ENCODE results near the gene ITGB2. TPM values are rescaled to one million over a fixed set of nuclear protein-coding genes. Genes with fewer than 3 reads are reported as not detected.

The ITGB2 gene
- total RNA-seq, 1 experiment from 2014 or later: 24.8 TPM

DNA sequence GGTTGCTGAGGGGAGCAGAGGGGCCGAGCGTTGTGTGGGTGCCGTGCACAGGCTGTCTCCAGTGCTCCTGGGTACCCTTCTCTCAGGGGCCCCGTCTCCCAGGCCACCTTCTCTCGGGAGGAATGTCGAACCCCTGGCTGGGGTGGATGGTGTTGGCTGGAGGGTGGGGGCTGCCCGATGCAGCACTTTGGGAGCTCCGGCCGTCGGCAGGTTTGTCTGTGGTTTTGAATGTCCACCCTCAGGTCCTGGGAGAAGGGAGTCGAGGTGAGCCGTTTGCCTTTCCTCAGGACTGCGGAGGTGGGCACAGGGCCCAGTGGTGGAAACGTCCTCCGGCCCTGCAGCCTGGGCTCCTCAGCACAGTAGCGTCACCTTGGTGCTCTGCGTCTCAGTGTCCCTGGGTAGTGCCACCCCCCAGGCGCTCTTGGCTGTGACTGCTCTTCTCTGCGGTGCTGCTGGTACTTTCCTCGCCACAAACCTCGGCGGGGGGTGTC lies 33.6 kb upstream of the ITGB2 start:
- H3K4me1 Mint-ChIP-seq (ENCODE audit: insufficient read depth, unreplicated experiment): no peaks in the 10 kb centered on the region
- peaks cover 44% of the 10 kb centered on the region for H3K36me3 Mint-ChIP-seq (ENCODE audit: insufficient read depth, unreplicated experiment)
- BruUV-seq (replicated peaks): no TSS peak
- no peaks in the 10 kb centered on the region for H3K9me3 Mint-ChIP-seq (ENCODE audit: unreplicated experiment)
- POLR2A ChIA-PET: no interaction called here
- DNase-seq (ENCODE audit: unreplicated experiment): no peak
- intact Hi-C loops (cut with micrococcal nuclease): no loop called here
- no peak overlapping the region for H3K27ac Mint-ChIP-seq (ENCODE audit: low read depth, unreplicated experiment)
- H3K4me3 Mint-ChIP-seq (ENCODE audit: unreplicated experiment): no peak overlapping the region
- CTCF ChIA-PET: interaction anchor here (0.6 to 18.5 kb wide), 4 partner anchors 9 to 184 kb away, joined by 3 to 302 read pairs (median 68); no protein-coding TSS in a partner anchor
- no peaks in the 10 kb centered on the region for H3K27me3 Mint-ChIP-seq (ENCODE audit: insufficient read depth, unreplicated experiment)
- TF ChIP-seq, protein P1, sequence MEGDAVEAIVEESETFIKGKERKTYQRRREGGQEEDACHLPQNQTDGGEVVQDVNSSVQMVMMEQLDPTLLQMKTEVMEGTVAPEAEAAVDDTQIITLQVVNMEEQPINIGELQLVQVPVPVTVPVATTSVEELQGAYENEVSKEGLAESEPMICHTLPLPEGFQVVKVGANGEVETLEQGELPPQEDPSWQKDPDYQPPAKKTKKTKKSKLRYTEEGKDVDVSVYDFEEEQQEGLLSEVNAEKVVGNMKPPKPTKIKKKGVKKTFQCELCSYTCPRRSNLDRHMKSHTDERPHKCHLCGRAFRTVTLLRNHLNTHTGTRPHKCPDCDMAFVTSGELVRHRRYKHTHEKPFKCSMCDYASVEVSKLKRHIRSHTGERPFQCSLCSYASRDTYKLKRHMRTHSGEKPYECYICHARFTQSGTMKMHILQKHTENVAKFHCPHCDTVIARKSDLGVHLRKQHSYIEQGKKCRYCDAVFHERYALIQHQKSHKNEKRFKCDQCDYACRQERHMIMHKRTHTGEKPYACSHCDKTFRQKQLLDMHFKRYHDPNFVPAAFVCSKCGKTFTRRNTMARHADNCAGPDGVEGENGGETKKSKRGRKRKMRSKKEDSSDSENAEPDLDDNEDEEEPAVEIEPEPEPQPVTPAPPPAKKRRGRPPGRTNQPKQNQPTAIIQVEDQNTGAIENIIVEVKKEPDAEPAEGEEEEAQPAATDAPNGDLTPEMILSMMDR (IDR thresholded peaks at IDR 0.05; ENCODE audit: unreplicated experiment): no peak

DNA sequence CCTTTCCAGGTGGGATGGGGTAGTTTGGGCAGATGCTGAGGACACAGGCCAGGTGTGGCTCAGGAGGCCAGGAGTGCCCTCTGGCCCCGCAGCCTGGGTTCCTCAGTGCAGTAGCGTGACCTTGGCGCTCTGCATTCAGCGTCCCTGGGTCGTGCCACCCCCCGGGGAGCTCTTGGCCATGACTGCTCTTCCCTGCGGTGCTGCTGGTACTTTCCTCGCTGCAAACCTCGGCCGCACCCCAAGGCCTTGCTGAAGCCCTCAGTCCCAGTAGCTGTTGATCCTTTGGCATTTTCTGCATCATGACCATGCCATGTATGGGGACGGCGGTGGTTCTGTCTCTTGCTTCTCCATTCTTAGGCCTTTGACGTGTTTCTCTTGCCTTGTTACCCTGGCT lies 32.9 kb upstream of the ITGB2 start:
- H3K27me3 Mint-ChIP-seq (ENCODE audit: insufficient read depth, unreplicated experiment): no peaks in the 10 kb centered on the region
- H3K36me3 Mint-ChIP-seq (ENCODE audit: insufficient read depth, unreplicated experiment): peaks cover 40% of the 10 kb centered on the region
- H3K27ac Mint-ChIP-seq (ENCODE audit: low read depth, unreplicated experiment): no peak overlapping the region
- CTCF ChIA-PET: interaction anchor here (0.6 to 18.5 kb wide), 4 partner anchors 10 to 185 kb away, joined by 3 to 302 read pairs (median 68); no protein-coding TSS in a partner anchor
- no peak overlapping the region for H3K4me3 Mint-ChIP-seq (ENCODE audit: unreplicated experiment)
- no peak for DNase-seq (ENCODE audit: unreplicated experiment)
- POLR2A ChIA-PET: no interaction called here
- BruUV-seq (replicated peaks): no TSS peak
- no peaks in the 10 kb centered on the region for H3K4me1 Mint-ChIP-seq (ENCODE audit: insufficient read depth, unreplicated experiment)
- intact Hi-C loops (cut with micrococcal nuclease): no loop called here
- TF ChIP-seq, protein P1 (IDR thresholded peaks at IDR 0.05; ENCODE audit: unreplicated experiment): no peak
- no peaks in the 10 kb centered on the region for H3K9me3 Mint-ChIP-seq (ENCODE audit: unreplicated experiment)

DNA sequence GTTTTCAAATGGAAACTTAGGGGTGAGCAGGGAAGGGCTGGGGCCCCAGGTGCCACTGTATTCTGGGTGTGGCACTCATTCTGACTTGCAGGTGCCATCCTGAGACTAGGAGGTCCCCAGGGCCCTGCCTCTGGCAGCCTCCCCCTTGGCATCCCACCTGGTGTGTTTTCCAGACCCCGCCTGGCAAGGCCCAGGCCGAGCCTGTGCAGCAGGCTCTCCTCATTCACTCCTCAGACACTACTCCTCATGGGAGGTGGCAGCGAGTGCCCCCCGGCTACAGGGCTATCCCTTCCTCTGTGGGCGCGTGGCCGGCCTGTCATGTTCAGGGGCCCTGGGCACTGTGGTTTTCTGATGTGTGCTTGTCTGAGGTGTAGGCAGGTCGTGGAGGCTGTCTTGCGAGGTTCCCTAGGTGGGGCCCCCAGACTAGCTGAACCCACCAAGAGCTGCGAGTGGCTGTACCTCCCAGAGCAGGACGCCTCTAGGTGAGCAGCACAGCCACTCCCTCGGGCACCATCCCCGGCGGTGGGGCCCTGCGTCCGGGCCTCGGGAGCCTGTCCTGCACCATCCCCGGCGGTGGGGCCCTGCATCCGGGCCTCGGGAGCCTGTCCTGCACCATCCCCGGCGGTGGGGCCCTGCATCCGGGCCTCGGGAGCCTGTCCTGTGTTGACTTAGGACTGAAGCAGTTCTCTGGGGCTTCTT lies 32.4 kb upstream of the ITGB2 start:
- Mint-ChIP-seq H3K9me3 (ENCODE audit: unreplicated experiment) (no peaks in the 10 kb centered on the region), H3K27ac (ENCODE audit: low read depth, unreplicated experiment) (no peak overlapping the region), H3K4me1 (ENCODE audit: insufficient read depth, unreplicated experiment) (peaks cover 1% of the 10 kb centered on the region), H3K27me3 (ENCODE audit: insufficient read depth, unreplicated experiment) (no peaks in the 10 kb centered on the region), H3K4me3 (ENCODE audit: unreplicated experiment) (no peak overlapping the region), H3K36me3 (ENCODE audit: insufficient read depth, unreplicated experiment) (peaks cover 37% of the 10 kb centered on the region)
- intact Hi-C loops (cut with micrococcal nuclease): no loop called here
- no peak for DNase-seq (ENCODE audit: unreplicated experiment)
- TF ChIP-seq, protein P1 (IDR thresholded peaks at IDR 0.05; ENCODE audit: unreplicated experiment): no peak
- CTCF ChIA-PET: interaction anchor here (1.1 to 18.5 kb wide), 3 partner anchors 11 to 186 kb away, joined by 3 to 302 read pairs (median 133); no protein-coding TSS in a partner anchor
- POLR2A ChIA-PET: interaction anchor here (1.6 kb wide), 1 partner anchor 121 kb away, joined by 3 read pairs; no protein-coding TSS in a partner anchor
- BruUV-seq (replicated peaks): no TSS peak

DNA sequence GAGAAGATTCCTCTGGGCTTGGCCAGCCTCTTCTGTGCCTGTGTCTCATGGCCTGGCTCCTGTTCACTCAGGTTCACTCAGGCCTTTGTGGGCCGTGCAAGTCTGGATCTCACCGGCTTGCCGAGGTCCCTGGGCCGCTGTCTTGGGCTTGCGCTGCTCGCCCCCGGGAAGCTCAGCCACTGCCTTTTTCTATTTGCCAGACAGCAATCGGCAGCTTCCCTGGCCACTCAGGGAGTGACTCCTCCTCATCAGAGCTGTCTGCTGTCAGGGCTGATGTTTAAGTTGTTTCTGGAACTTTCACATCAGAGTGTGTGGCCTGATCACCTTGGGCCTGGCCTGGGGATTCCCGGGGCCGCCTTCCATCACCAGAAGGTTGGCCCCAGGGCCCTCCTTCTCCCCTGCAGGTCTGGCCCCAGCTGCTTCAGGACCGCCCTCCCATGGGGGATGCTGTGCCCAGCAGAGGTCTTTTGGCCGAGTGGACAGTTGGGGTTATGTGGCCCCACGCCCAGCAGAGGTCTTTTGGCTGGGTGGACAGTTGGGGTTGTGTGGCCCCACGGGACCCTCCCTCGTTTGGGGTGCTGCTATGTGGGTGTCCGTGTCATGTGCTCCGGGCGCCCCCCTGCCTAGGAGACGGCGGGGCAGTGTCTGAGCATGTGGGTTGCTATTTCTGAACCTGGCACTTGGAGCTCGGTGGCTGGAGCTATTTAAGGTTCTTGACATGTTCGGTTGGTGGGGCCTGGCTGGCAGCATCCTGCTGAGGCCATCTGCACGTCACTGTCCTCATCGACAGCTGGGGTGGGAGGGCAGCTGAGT lies 31.6 kb upstream of the ITGB2 start:
- Mint-ChIP-seq H3K27ac (ENCODE audit: low read depth, unreplicated experiment) (no peak overlapping the region), H3K36me3 (ENCODE audit: insufficient read depth, unreplicated experiment) (peaks cover 35% of the 10 kb centered on the region), H3K4me1 (ENCODE audit: insufficient read depth, unreplicated experiment) (peaks cover 9% of the 10 kb centered on the region), H3K4me3 (ENCODE audit: unreplicated experiment) (no peak overlapping the region), H3K27me3 (ENCODE audit: insufficient read depth, unreplicated experiment) (no peaks in the 10 kb centered on the region), H3K9me3 (ENCODE audit: unreplicated experiment) (no peaks in the 10 kb centered on the region)
- no TSS peak for BruUV-seq (replicated peaks)
- DNase-seq (ENCODE audit: unreplicated experiment): no peak
- CTCF ChIA-PET: interaction anchor here (1.0 to 18.5 kb wide), 3 partner anchors 117 to 186 kb away, joined by 3 to 302 read pairs (median 133); no protein-coding TSS in a partner anchor
- TF ChIP-seq, protein P1 (IDR thresholded peaks at IDR 0.05; ENCODE audit: unreplicated experiment): no peak
- intact Hi-C loops (cut with micrococcal nuclease): no loop called here
- POLR2A ChIA-PET: interaction anchor here (0.6 to 1.6 kb wide), 2 partner anchors 121 to 478 kb away, joined by 3 to 5 read pairs; no protein-coding TSS in a partner anchor

Measured in MCF 10A (cell line).